Measurements from ENCODE around the gene SETD2. TPM values are rescaled to one million over a fixed set of nuclear protein-coding genes. Genes with fewer than 3 reads are reported as not detected.

The SETD2 gene
- total and polyA plus RNA-seq, 9 of the 15 experiments (the other 6 are each of a cell fraction or from before 2014, with no cell fraction given) = 8.2 to 44.0 (median 33.6) TPM

- no peak for TF ChIP-seq FOXJ3 (CRISPR knock-in tag; IDR thresholded peaks at IDR 0.05)
- no peak for TF ChIP-seq CREBBP (IDR thresholded peaks at IDR 0.05; ENCODE audit: low read depth, low read length)
- TF ChIP-seq TAL1 (IDR thresholded peaks at IDR 0.05) = peak; percentile 76
- no peak for TF ChIP-seq RBM14 (IDR thresholded peaks at IDR 0.05; ENCODE audit: borderline replicate concordance, insufficient read depth, low read depth, low read length)
- no peak for TF ChIP-seq ZBTB9 (CRISPR knock-in tag; IDR thresholded peaks at IDR 0.05)
- no peak for TF ChIP-seq PCBP1 (IDR thresholded peaks at IDR 0.05; ENCODE audit: low read depth, low read length, poor library complexity, severe bottlenecking)
- TF ChIP-seq SMAD4 (CRISPR knock-in tag; conservative IDR thresholded peaks at IDR 0.05) = no peak
- no peak for TF ChIP-seq HDGF (IDR thresholded peaks at IDR 0.05)
- no peak for TF ChIP-seq HMG20B (CRISPR knock-in tag; IDR thresholded peaks at IDR 0.05)
- no peak for TF ChIP-seq NR4A1 (CRISPR knock-in tag; IDR thresholded peaks at IDR 0.05)
- no peak for TF ChIP-seq NR4A1 (tag; IDR thresholded peaks at IDR 0.05)
- TF ChIP-seq FOXM1 (IDR thresholded peaks at IDR 0.05; ENCODE audit: low read depth) = peak; percentile 46; the same call in 1 of the 2 replicates
- TF ChIP-seq FOXM1 (CRISPR knock-in tag; IDR thresholded peaks at IDR 0.05; ENCODE audit: low read depth) = no peak
- no peak for TF ChIP-seq NFE2 (IDR thresholded peaks at IDR 0.05; ENCODE audit: low read depth)
- TF ChIP-seq ZNF639 (CRISPR knock-in tag; conservative IDR thresholded peaks at IDR 0.05 in 1 of 2, IDR thresholded peaks at IDR 0.05 in 1 of 2) = no peak
- TF ChIP-seq KLF16 (IDR thresholded peaks at IDR 0.05) = peak; percentile 62; the same call in 1 of the 2 replicates
- no peak for TF ChIP-seq YBX1 (IDR thresholded peaks at IDR 0.05)
- TF ChIP-seq RBM39 (optimal IDR thresholded peaks at IDR 0.05; ENCODE audit: low read depth, low read length) = no peak
- TF ChIP-seq ZBTB2 (IDR thresholded peaks at IDR 0.05) = no peak
- no peak for TF ChIP-seq NFE2L1 (tag; IDR thresholded peaks at IDR 0.05; ENCODE audit: borderline replicate concordance, low read depth)
- TF ChIP-seq CBX3 (IDR thresholded peaks at IDR 0.05; ENCODE audit: borderline replicate concordance in 1 of 2, low read length in 2 of 2) = no peak
- TF ChIP-seq E2F1 (CRISPR knock-in tag; IDR thresholded peaks at IDR 0.05) = no peak
- no peak for TF ChIP-seq HIVEP1 (CRISPR knock-in tag; IDR thresholded peaks at IDR 0.05)
- no peak for TF ChIP-seq ZNF444 (CRISPR knock-in tag; IDR thresholded peaks at IDR 0.05)
- TF ChIP-seq, protein P1, sequence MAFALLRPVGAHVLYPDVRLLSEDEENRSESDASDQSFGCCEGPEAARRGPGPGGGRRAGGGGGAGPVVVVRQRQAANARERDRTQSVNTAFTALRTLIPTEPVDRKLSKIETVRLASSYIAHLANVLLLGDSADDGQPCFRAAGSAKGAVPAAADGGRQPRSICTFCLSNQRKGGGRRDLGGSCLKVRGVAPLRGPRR (CRISPR knock-in tag; IDR thresholded peaks at IDR 0.05) = no peak
- no peak for TF ChIP-seq HMG20A (CRISPR knock-in tag; conservative IDR thresholded peaks at IDR 0.05)
These were observed 22.4 kb upstream of the SETD2 start (continued) for GRCh38 chr3:47186285-47186684.
